GM12878 (cell line): ENCODE data around the gene DCC. TPM values are rescaled to one million over a fixed set of nuclear protein-coding genes. Genes with fewer than 3 reads are reported as not detected.

Experiments used
- ATAC-seq: fragments of 200-7000 bp; cut with Tn5 transposase; 3 replicates; pipeline ENCODE4 v1.9.1; 2020; ENCODE audit warnings: mild to moderate bottlenecking, moderate library complexity
- BruUV-seq: library from RNA; stranded (reverse); fragments of 400-500 nt; replicated peaks from 2 replicates; lab custom pipeline; 2021; lab: Mats Ljungman, UMichigan
- CTCF ChIA-PET: fragments of 300-600 bp; sonication (Branson Sonifier 250); formaldehyde crosslinking; extraction: SDS; loops from one replicate; lab custom pipeline; 2021; ENCODE audit warnings: inconsistent platforms; lab: Yijun Ruan, JAX
- POLR2A ChIA-PET: fragments of 350-600 bp; formaldehyde crosslinking; extraction: SDS; loops from one replicate; lab custom pipeline; 2021; ENCODE audit warnings: inconsistent platforms; lab: Charles Lee
- RAD21 ChIA-PET: fragments of 300-600 bp; sonication (Branson Sonifier 250); formaldehyde crosslinking; loops from one replicate; lab custom pipeline; 2023; ENCODE audit warnings: antibody characterized with exemption; ENCODE audit not compliant: unreplicated experiment; lab: Charles Lee
- SMC1A ChIA-PET: fragments of 300-600 bp; sonication (Branson Sonifier 250); formaldehyde crosslinking; loops from one replicate; lab custom pipeline; 2023; ENCODE audit not compliant: unreplicated experiment, uncharacterized antibody; lab: Charles Lee
- DNase-seq: peaks from one replicate; pipeline ENCODE4 v3.0.0-alpha.2; 2011; ENCODE audit warnings: low read depth, low spot score
- FAIRE-seq: peaks from 3 replicates; lab custom pipeline; 2011; peaks lifted over from hg19 to GRCh38; lab: Jason Lieb, UNC
- H2AFZ ChIP-seq: 2 replicates; pipeline ENCODE4 v1.6.0; 2011; ENCODE audit warnings: low read depth, low read length, control low read depth; ENCODE audit not compliant: control insufficient read depth
- H3K27ac ChIP-seq: 2 replicates; pipeline ENCODE4 v1.5.1; 2011; ENCODE audit warnings: control low read depth; ENCODE audit not compliant: control insufficient read depth, insufficient read depth
- H3K27me3 ChIP-seq, 2 experiments: replicated peaks in 1 of 2; 2 replicates each; pipeline versions ENCODE4 v1.6.0 to v1.6.1; 2011; ENCODE audit warnings: low read length in 1 of 2; ENCODE audit not compliant: control insufficient read depth in 2 of 2, insufficient read depth in 2 of 2
- H3K36me3 ChIP-seq, 2 experiments: 2 replicates each; pipeline ENCODE4 v1.5.1; 2011; ENCODE audit warnings: low read length in 1 of 2; ENCODE audit not compliant: control insufficient read depth in 2 of 2, insufficient read depth in 2 of 2
- H3K4me1 ChIP-seq: 2 replicates; pipeline ENCODE4 v1.6.1; 2011; ENCODE audit warnings: mild to moderate bottlenecking, low read length, moderate library complexity, mixed read lengths; ENCODE audit not compliant: control insufficient read depth, insufficient read depth
- H3K4me2 ChIP-seq: 2 replicates; pipeline ENCODE4 v1.6.0; 2011; ENCODE audit warnings: control low read depth; ENCODE audit not compliant: control insufficient read depth, insufficient read depth
- H3K4me3 ChIP-seq: fragments of 200-600 bp; sonication (generic); 2 replicates; pipeline ENCODE4 v1.5.1; 2016
- H3K79me2 ChIP-seq: 2 replicates; pipeline ENCODE4 v1.6.0; 2011; ENCODE audit warnings: low read length; ENCODE audit not compliant: control insufficient read depth, insufficient read depth
- H3K9ac ChIP-seq: 2 replicates; pipeline ENCODE4 v1.8.0; 2011; ENCODE audit warnings: low read length, control low read depth, mixed read lengths; ENCODE audit not compliant: control insufficient read depth, insufficient read depth
- H3K9me3 ChIP-seq: replicated peaks from 3 replicates; pipeline ENCODE4 v1.5.1; 2011; ENCODE audit warnings: mild to moderate bottlenecking, low read length; ENCODE audit not compliant: control insufficient read depth, insufficient read depth
- H4K20me1 ChIP-seq: 2 replicates; pipeline ENCODE4 v1.6.0; 2011; ENCODE audit not compliant: control insufficient read depth, insufficient read depth
- CHD2 ChIP-seq: IDR thresholded peaks from 2 replicates; pipeline ENCODE4 v1.6.1; 2011; ENCODE audit warnings: low read depth, low read length, improper control_type of control experiment, borderline replicate concordance
- SRF ChIP-seq, 2 experiments: IDR thresholded peaks; 2 replicates each; pipeline ENCODE4 v1.6.1; 2011; ENCODE audit warnings: low read depth in 2 of 2, low read length in 2 of 2, mild to moderate bottlenecking in 1 of 2, moderate library complexity in 1 of 2
- WGBS: methylation state at CpG from one replicate; pipeline ENCODE4 v1.1.6; 2016; ENCODE audit warnings: low lambda C conversion rate; ENCODE audit not compliant: insufficient replicate concordance, insufficient coverage; ENCODE audit errors: missing lambda C conversion rate; 5-methylcytosine and 5-hydroxymethylcytosine counted together
- in situ Hi-C: fragments of 300-500 bp; cut with MboI; formaldehyde crosslinking; loops from 9 replicates; pipeline ENCODE4 v1.14.3; 2018; ENCODE audit warnings: mixed read lengths
- intact Hi-C: fragments of 100-400 bp; cut with micrococcal nuclease; formaldehyde crosslinking; loops from one replicate; pipeline ENCODE4 v1.14.2; 2022; ENCODE audit not compliant: unreplicated experiment
- polyA plus RNA-seq, 11 experiments: library from polyadenylated mRNA; depleted of rRNA in 4 of 11; unstranded in 6 of 11; stranded (reverse) in 5 of 11; fragments of >200 nt; fragmentation: Nextera tagmentation in 4 of 11; fragmentation: Illumina TruSeq in 1 of 11; extraction: Ambion mirVana in 4 of 11; extraction: Trizol in 1 of 11; gene quantifications; 1 replicate in 1 of 11; 2 replicates in 10 of 11; pipeline versions ENCODE4 v1.2.1 to v1.2.3, GENCODE V29; 2011 to 2016; ENCODE audit warnings: inconsistent platforms in 2 of 11, missing spikeins in 2 of 11, low read depth in 1 of 11
- total RNA-seq, 4 experiments: library from RNA; depleted of rRNA in 3 of 4; stranded (reverse); fragments of >200 nt in 3 of 4; fragmentation: Illumina TruSeq in 1 of 4; extraction: Trizol in 1 of 4; gene quantifications; 2 replicates each; pipeline versions ENCODE4 v1.2.1 to v1.2.3, GENCODE V29; 2013 to 2021
- TF ChIP-seq, protein P1 (sequence below): fragments of 450-650 bp; IDR thresholded peaks from 2 replicates; pipeline ENCODE4 v1.6.1; 2018; ENCODE audit warnings: mild to moderate bottlenecking, low read depth, moderate library complexity; ENCODE audit not compliant: partially characterized antibody
- TF ChIP-seq, protein P2 (sequence below): fragments of 450-650 bp; IDR thresholded peaks from 2 replicates; pipeline ENCODE4 v1.6.1; 2017; ENCODE audit warnings: mild to moderate bottlenecking, moderate library complexity

Gene DCC
- total and polyA plus RNA-seq, 10 of the 15 experiments (the other 5 are each of a cell fraction or from before 2014, with no cell fraction given): 0.01 TPM; not detected in 9

GRCh38 chr18:52829320-52829719 is 489.3 kb downstream of the DCC start (continued):
- TF ChIP-seq, protein P1, sequence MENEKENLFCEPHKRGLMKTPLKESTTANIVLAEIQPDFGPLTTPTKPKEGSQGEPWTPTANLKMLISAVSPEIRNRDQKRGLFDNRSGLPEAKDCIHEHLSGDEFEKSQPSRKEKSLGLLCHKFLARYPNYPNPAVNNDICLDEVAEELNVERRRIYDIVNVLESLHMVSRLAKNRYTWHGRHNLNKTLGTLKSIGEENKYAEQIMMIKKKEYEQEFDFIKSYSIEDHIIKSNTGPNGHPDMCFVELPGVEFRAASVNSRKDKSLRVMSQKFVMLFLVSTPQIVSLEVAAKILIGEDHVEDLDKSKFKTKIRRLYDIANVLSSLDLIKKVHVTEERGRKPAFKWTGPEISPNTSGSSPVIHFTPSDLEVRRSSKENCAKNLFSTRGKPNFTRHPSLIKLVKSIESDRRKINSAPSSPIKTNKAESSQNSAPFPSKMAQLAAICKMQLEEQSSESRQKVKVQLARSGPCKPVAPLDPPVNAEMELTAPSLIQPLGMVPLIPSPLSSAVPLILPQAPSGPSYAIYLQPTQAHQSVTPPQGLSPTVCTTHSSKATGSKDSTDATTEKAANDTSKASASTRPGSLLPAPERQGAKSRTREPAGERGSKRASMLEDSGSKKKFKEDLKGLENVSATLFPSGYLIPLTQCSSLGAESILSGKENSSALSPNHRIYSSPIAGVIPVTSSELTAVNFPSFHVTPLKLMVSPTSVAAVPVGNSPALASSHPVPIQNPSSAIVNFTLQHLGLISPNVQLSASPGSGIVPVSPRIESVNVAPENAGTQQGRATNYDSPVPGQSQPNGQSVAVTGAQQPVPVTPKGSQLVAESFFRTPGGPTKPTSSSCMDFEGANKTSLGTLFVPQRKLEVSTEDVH: no peak
- TF ChIP-seq, all 136 proteins: peak for 0

GRCh38 chr18:52829876-52830405 is 489.9 kb downstream of the DCC start:
- in situ Hi-C loops: no loop called here
- no peak overlapping the region for H2AFZ ChIP-seq
- SMC1A ChIA-PET: no interaction called here
- H3K4me2 ChIP-seq: no peak overlapping the region
- no peak for ATAC-seq
- WGBS: 25% methylated on average over 4 of the region's 4 CpGs
- H3K4me1 ChIP-seq: no peaks in the 10 kb centered on the region
- intact Hi-C loops: no loop called here
- no TSS peak for BruUV-seq
- CTCF ChIA-PET: no interaction called here
- H3K27ac ChIP-seq: no peak overlapping the region
- no peaks in the 10 kb centered on the region for H3K27me3 ChIP-seq
- H3K36me3 ChIP-seq: no peaks in the 10 kb centered on the region
- POLR2A ChIA-PET: no interaction called here
- H3K79me2 ChIP-seq: no peaks in the 10 kb centered on the region
- no peak for TF ChIP-seq CHD2
- TF ChIP-seq SRF (IDR thresholded peaks at IDR 0.05; ENCODE audit: low read depth in 2 of 2, low read length in 2 of 2): no peak
- TF ChIP-seq, protein P2, sequence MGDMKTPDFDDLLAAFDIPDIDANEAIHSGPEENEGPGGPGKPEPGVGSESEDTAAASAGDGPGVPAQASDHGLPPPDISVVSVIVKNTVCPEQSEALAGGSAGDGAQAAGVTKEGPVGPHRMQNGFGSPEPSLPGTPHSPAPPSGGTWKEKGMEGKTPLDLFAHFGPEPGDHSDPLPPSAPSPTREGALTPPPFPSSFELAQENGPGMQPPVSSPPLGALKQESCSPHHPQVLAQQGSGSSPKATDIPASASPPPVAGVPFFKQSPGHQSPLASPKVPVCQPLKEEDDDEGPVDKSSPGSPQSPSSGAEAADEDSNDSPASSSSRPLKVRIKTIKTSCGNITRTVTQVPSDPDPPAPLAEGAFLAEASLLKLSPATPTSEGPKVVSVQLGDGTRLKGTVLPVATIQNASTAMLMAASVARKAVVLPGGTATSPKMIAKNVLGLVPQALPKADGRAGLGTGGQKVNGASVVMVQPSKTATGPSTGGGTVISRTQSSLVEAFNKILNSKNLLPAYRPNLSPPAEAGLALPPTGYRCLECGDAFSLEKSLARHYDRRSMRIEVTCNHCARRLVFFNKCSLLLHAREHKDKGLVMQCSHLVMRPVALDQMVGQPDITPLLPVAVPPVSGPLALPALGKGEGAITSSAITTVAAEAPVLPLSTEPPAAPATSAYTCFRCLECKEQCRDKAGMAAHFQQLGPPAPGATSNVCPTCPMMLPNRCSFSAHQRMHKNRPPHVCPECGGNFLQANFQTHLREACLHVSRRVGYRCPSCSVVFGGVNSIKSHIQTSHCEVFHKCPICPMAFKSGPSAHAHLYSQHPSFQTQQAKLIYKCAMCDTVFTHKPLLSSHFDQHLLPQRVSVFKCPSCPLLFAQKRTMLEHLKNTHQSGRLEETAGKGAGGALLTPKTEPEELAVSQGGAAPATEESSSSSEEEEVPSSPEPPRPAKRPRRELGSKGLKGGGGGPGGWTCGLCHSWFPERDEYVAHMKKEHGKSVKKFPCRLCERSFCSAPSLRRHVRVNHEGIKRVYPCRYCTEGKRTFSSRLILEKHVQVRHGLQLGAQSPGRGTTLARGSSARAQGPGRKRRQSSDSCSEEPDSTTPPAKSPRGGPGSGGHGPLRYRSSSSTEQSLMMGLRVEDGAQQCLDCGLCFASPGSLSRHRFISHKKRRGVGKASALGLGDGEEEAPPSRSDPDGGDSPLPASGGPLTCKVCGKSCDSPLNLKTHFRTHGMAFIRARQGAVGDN: no peak
- no peaks in the 10 kb centered on the region for H3K9me3 ChIP-seq
- RAD21 ChIA-PET: no interaction called here
- H4K20me1 ChIP-seq: no peaks in the 10 kb centered on the region
- no peak overlapping the region for H3K4me3 ChIP-seq
- no peak for DNase-seq
- H3K9ac ChIP-seq: no peak overlapping the region
- FAIRE-seq: no peak
